HepG2 (cell line): ENCODE results near the gene MLLT10. TPM values are rescaled to one million over a fixed set of nuclear protein-coding genes. Genes with fewer than 3 reads are reported as not detected.

Experiments
- ATAC-seq: fragments of 200-7000 bp; cut with Tn5 transposase; 3 replicates; pipeline ENCODE4 v1.9.1; 2020; ENCODE audit warnings: mild to moderate bottlenecking, moderate library complexity
- BruUV-seq: library from RNA; stranded (reverse); fragments of 400-500 nt; replicated peaks from 2 replicates; lab custom pipeline; 2021; lab: Mats Ljungman, UMichigan
- CTCF ChIA-PET: fragments of 300-600 bp; formaldehyde crosslinking; extraction: SDS; loops from one replicate; lab custom pipeline; 2021; ENCODE audit warnings: low total read pairs, inconsistent platforms, low intra/inter-chr PET ratio; lab: Yijun Ruan, JAX
- POLR2A ChIA-PET: fragments of 350-600 bp; sonication (Branson Sonifier 250); formaldehyde crosslinking; loops from one replicate; lab custom pipeline; 2020; ENCODE audit warnings: antibody characterized with exemption, inconsistent platforms; lab: Yijun Ruan, JAX
- DNase-seq: peaks from one replicate; pipeline ENCODE4 v3.0.0-alpha.2; 2015; ENCODE audit warnings: low spot score
- FAIRE-seq: peaks from 3 replicates; lab custom pipeline; 2011; peaks lifted over from hg19 to GRCh38; lab: Jason Lieb, UNC
- H2AFZ ChIP-seq: one replicate; pipeline ENCODE4 v1.6.1; 2011; ENCODE audit warnings: low read length, inconsistent platforms
- H3K27ac ChIP-seq: fragments of 300-600 bp; 3 replicates; pipeline ENCODE4 v1.8.0; 2011; ENCODE audit warnings: mixed run types, mild to moderate bottlenecking, mixed read lengths, low read length, inconsistent platforms; ENCODE audit not compliant: insufficient read depth; ENCODE audit errors: extremely low read length
- H3K27me3 ChIP-seq, 2 experiments: fragments of 200-600 bp in 1 of 2; 2 replicates in 1 of 2; 3 replicates in 1 of 2; pipeline versions ENCODE4 v1.6.0 to v1.8.0; 2011; ENCODE audit warnings: low read length in 2 of 2, mild to moderate bottlenecking in 2 of 2, moderate library complexity in 2 of 2, inconsistent platforms in 1 of 2; ENCODE audit not compliant: insufficient read depth in 2 of 2, control insufficient read depth in 1 of 2
- H3K36me3 ChIP-seq, 2 experiments: fragments of 200-600 bp in 1 of 2; replicated peaks in 1 of 2; 2 replicates in 1 of 2; 3 replicates in 1 of 2; pipeline versions ENCODE4 v1.5.1 to v1.8.0; 2011; ENCODE audit warnings: low read length in 2 of 2, inconsistent platforms in 1 of 2; ENCODE audit not compliant: insufficient read depth in 2 of 2, control insufficient read depth in 1 of 2
- H3K4me1 ChIP-seq: 2 replicates; pipeline ENCODE4 v1.5.1; 2012; ENCODE audit warnings: low read length, inconsistent platforms; ENCODE audit not compliant: insufficient read depth
- H3K4me2 ChIP-seq: 2 replicates; pipeline ENCODE4 v1.6.0; 2011; ENCODE audit warnings: low read depth, low read length, inconsistent platforms
- H3K4me3 ChIP-seq, 3 experiments: fragments of 200-600 bp in 1 of 3; sonication (generic), shearing (Covaris generic) in 1 of 3; replicated peaks in 1 of 3; 2 replicates each; pipeline ENCODE4 v1.5.1; 2011 to 2016; ENCODE audit warnings: low read length in 3 of 3, inconsistent platforms in 2 of 3, low read depth in 2 of 3, mild to moderate bottlenecking in 2 of 3, control low read depth in 1 of 3, mixed read lengths in 1 of 3; ENCODE audit not compliant: insufficient read depth in 1 of 3
- H3K79me2 ChIP-seq: one replicate; pipeline ENCODE4 v1.6.1; 2011; ENCODE audit warnings: low read length, inconsistent platforms; ENCODE audit not compliant: insufficient read depth
- H3K9ac ChIP-seq: 2 replicates; pipeline ENCODE4 v1.6.0; 2011; ENCODE audit warnings: mild to moderate bottlenecking, low read depth, low read length, inconsistent platforms; ENCODE audit not compliant: insufficient read depth
- H3K9me3 ChIP-seq: 2 replicates; pipeline ENCODE4 v1.5.1; 2012; ENCODE audit warnings: mild to moderate bottlenecking, low read length
- H4K20me1 ChIP-seq: 2 replicates; pipeline ENCODE4 v1.6.0; 2011; ENCODE audit warnings: inconsistent platforms, mild to moderate bottlenecking, low read length, moderate library complexity; ENCODE audit not compliant: insufficient read depth
- EED ChIP-seq: sonication (generic); formaldehyde crosslinking; IDR thresholded peaks from 2 replicates; pipeline ENCODE4 v1.5.0; 2020; ENCODE audit warnings: mild to moderate bottlenecking, missing genetic modification reagents
- EP300 ChIP-seq, 3 experiments: sonication (generic) in 1 of 3; formaldehyde crosslinking in 1 of 3; IDR thresholded peaks; 2 replicates each; pipeline versions ENCODE4 v1.5.1 to v1.6.1; 2011 to 2020; ENCODE audit warnings: low read depth in 2 of 3, low read length in 2 of 3, borderline replicate concordance in 1 of 3, improper control_type of control experiment in 1 of 3, mild to moderate bottlenecking in 1 of 3, missing genetic modification reagents in 1 of 3, moderate library complexity in 1 of 3
- ETV5 ChIP-seq: IDR thresholded peaks from 2 replicates; pipeline ENCODE4 v1.6.1; 2018; ENCODE audit warnings: missing biosample characterization, missing genetic modification reagents, inconsistent platforms, borderline replicate concordance
- FOSL1 ChIP-seq: sonication (generic); formaldehyde crosslinking; IDR thresholded peaks from 2 replicates; pipeline ENCODE4 v1.9.0; 2021; ENCODE audit warnings: missing genetic modification reagents, borderline replicate concordance
- MED13 ChIP-seq: sonication (generic); formaldehyde crosslinking; IDR thresholded peaks from 2 replicates; pipeline ENCODE4 v1.5.0; 2020; ENCODE audit warnings: missing genetic modification reagents
- NR2C2 ChIP-seq: sonication (generic); formaldehyde crosslinking; IDR thresholded peaks from 2 replicates; pipeline ENCODE4 v1.4.0; 2020; ENCODE audit warnings: missing genetic modification reagents, mild to moderate bottlenecking, moderate library complexity, borderline replicate concordance
- REXO4 ChIP-seq: sonication (generic); formaldehyde crosslinking; IDR thresholded peaks from 2 replicates; pipeline ENCODE4 v1.8.0; 2022; ENCODE audit warnings: missing genetic modification reagents, mild to moderate bottlenecking, borderline replicate concordance
- SP5 ChIP-seq: IDR thresholded peaks from 2 replicates; pipeline ENCODE4 v1.6.1; 2016; ENCODE audit warnings: low read depth, borderline replicate concordance
- ZFP62 ChIP-seq: sonication (generic); formaldehyde crosslinking; IDR thresholded peaks from 2 replicates; pipeline ENCODE4 v1.4.0; 2020; ENCODE audit warnings: missing genetic modification reagents
- ZNF558 ChIP-seq: sonication (generic); formaldehyde crosslinking; IDR thresholded peaks from 2 replicates; pipeline ENCODE4 v1.9.0; 2022; ENCODE audit warnings: mild to moderate bottlenecking, missing genetic modification reagents, borderline replicate concordance
- ZNF691 ChIP-seq: sonication (generic); formaldehyde crosslinking; IDR thresholded peaks from 2 replicates; pipeline ENCODE4 v1.4.0; 2020; ENCODE audit warnings: missing genetic modification reagents, low read depth, mild to moderate bottlenecking, borderline replicate concordance
- WGBS: methylation state at CpG from one replicate; pipeline ENCODE4 v1.1.6; 2017; ENCODE audit warnings: low lambda C conversion rate; 5-methylcytosine and 5-hydroxymethylcytosine counted together
- in situ Hi-C: cut with HindIII; loops from 2 replicates; pipeline ENCODE4 v1.10.0; 2017; ENCODE audit warnings: low pct_unique_long_range_greater_than_20kb; ENCODE audit not compliant: extremely low pct_ligation_motif_present
- intact Hi-C: fragments of 100-400 bp; cut with micrococcal nuclease; formaldehyde crosslinking; loops from one replicate; pipeline ENCODE4 v1.10.0; 2022; ENCODE audit not compliant: unreplicated experiment
- polyA plus RNA-seq, 8 experiments: library from polyadenylated mRNA; depleted of rRNA in 3 of 8; stranded (reverse) in 7 of 8; unstranded in 1 of 8; fragments of >200 nt; fragmentation: Illumina TruSeq in 4 of 8; extraction: Trizol in 4 of 8; gene quantifications; 2 replicates each; pipeline versions ENCODE4 v1.2.1 to v1.2.3, GENCODE V29; 2011 to 2016; ENCODE audit warnings: low read depth in 4 of 8, missing spikeins in 1 of 8, mixed read lengths in 1 of 8; ENCODE audit not compliant: insufficient read depth in 1 of 8
- total RNA-seq, 5 experiments: library from RNA; depleted of rRNA; stranded (reverse); fragments of >200 nt; fragmentation: Illumina TruSeq; extraction: Trizol; gene quantifications; 2 replicates each; pipeline ENCODE4 v1.2.3, GENCODE V29; 2016; ENCODE audit warnings: low read depth in 1 of 5
- TF ChIP-seq, protein P1 (sequence below): IDR thresholded peaks from 2 replicates; pipeline ENCODE4 v1.4.0; 2020; ENCODE audit warnings: mild to moderate bottlenecking, missing genetic modification reagents

The MLLT10 gene
- total and polyA plus RNA-seq, 2 of the 13 experiments (the other 11 are each of a cell fraction or from before 2014, with no cell fraction given): 51.3 to 84.1 TPM

DNA sequence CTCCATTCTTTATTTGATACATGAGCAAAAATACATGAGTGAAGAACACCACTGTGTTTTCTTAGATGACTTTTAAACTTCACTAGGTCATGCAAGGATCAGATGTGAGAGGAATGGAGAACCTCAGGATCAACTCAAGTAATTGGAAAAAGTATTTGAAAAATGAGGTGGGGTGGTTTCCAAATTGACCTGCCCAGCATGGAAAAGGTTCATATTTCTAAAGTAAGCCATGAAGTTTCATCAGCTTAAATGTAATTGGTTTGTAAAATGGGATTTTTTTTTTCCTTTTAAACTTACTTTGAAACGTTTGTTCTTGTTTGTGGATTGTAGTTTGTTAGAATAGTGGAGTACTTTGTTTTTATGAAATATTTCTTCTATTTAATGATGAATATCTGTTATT is 134.8 kb downstream of the MLLT10 start:
- no TSS peak for BruUV-seq
- Histone ChIP-seq H3K36me3 (peaks cover 10 to 36% of the 10 kb centered on the region in 2 experiments), H3K27ac (no peak overlapping the region), H3K4me3 (no peak overlapping the region), H3K9ac (no peak overlapping the region), H4K20me1 (peaks cover 6% of the 10 kb centered on the region)
- intact Hi-C loops: no loop called here
- in situ Hi-C loops: no loop called here
- no peak for FAIRE-seq
- TF ChIP-seq MED13: no peak
- TF ChIP-seq SP5 (CRISPR knock-in tag): no peak
- no peak for TF ChIP-seq REXO4 (CRISPR knock-in tag)
- no peak for TF ChIP-seq ZFP62
- TF ChIP-seq, all 625 proteins: peak for 0
- 93% methylated on average over 1 of the region's 1 CpG for WGBS
- POLR2A ChIA-PET: no interaction called here
- Histone ChIP-seq H3K4me1 (peaks cover 16% of the 10 kb centered on the region), H3K9me3 (no peaks in the 10 kb centered on the region), H2AFZ (no peak overlapping the region), H3K4me2 (no peak overlapping the region), H3K27me3 (no peaks in the 10 kb centered on the region), H3K79me2 (peaks cover 42% of the 10 kb centered on the region)
- CTCF ChIA-PET: no interaction called here
- ATAC-seq (no peak), DNase-seq (no peak)

GRCh38 chr10:21670391-21670790 is 136.4 kb downstream of the MLLT10 start:
- CTCF ChIA-PET: no interaction called here
- Histone ChIP-seq H3K4me3 (no peak overlapping the region), H3K79me2 (peaks cover 42% of the 10 kb centered on the region), H4K20me1 (peaks cover 6% of the 10 kb centered on the region), H3K4me2 (no peak overlapping the region), H3K9me3 (no peaks in the 10 kb centered on the region), H2AFZ (no peak overlapping the region), H3K27ac (no peak overlapping the region), H3K27me3 (no peaks in the 10 kb centered on the region), H3K36me3 (peaks cover 8 to 32% of the 10 kb centered on the region in 2 experiments), H3K9ac (no peak overlapping the region), H3K4me1 (peaks cover 16% of the 10 kb centered on the region)
- WGBS: 99% methylated on average over 2 of the region's 2 CpGs
- DNase-seq: no peak
- intact Hi-C loops: no loop called here
- no peak for ATAC-seq
- in situ Hi-C loops: no loop called here
- BruUV-seq: no TSS peak
- no peak for FAIRE-seq
- POLR2A ChIA-PET: no interaction called here
- TF ChIP-seq, protein P1, sequence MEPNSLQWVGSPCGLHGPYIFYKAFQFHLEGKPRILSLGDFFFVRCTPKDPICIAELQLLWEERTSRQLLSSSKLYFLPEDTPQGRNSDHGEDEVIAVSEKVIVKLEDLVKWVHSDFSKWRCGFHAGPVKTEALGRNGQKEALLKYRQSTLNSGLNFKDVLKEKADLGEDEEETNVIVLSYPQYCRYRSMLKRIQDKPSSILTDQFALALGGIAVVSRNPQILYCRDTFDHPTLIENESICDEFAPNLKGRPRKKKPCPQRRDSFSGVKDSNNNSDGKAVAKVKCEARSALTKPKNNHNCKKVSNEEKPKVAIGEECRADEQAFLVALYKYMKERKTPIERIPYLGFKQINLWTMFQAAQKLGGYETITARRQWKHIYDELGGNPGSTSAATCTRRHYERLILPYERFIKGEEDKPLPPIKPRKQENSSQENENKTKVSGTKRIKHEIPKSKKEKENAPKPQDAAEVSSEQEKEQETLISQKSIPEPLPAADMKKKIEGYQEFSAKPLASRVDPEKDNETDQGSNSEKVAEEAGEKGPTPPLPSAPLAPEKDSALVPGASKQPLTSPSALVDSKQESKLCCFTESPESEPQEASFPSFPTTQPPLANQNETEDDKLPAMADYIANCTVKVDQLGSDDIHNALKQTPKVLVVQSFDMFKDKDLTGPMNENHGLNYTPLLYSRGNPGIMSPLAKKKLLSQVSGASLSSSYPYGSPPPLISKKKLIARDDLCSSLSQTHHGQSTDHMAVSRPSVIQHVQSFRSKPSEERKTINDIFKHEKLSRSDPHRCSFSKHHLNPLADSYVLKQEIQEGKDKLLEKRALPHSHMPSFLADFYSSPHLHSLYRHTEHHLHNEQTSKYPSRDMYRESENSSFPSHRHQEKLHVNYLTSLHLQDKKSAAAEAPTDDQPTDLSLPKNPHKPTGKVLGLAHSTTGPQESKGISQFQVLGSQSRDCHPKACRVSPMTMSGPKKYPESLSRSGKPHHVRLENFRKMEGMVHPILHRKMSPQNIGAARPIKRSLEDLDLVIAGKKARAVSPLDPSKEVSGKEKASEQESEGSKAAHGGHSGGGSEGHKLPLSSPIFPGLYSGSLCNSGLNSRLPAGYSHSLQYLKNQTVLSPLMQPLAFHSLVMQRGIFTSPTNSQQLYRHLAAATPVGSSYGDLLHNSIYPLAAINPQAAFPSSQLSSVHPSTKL (CRISPR knock-in tag): no peak
- TF ChIP-seq ZNF558 (no peak), EP300 (IDR thresholded peaks at IDR 0.05; ENCODE audit: low read depth in 2 of 2, low read length in 2 of 2) (no peak), EP300 (CRISPR knock-in tag; IDR thresholded peaks at IDR 0.05; ENCODE audit: borderline replicate concordance) (no peak), ZNF691 (no peak), EED (CRISPR knock-in tag) (no peak), ETV5 (CRISPR knock-in tag) (no peak), NR2C2 (CRISPR knock-in tag) (no peak), FOSL1 (CRISPR knock-in tag) (no peak), ZFP62 (no peak)
